CD4-positive, alpha-beta T cell (primary cell): ENCODE measurements around the gene RAMP3. TPM values are rescaled to one million over a fixed set of nuclear protein-coding genes. Genes with fewer than 3 reads are reported as not detected.

Source experiments
- ATAC-seq: fragments of 200-7000 bp; cut with Tn5 transposase; one replicate; pipeline ENCODE4 v1.10.0; 2022; ENCODE audit warnings: mild to moderate bottlenecking; ENCODE audit not compliant: poor library complexity
- CTCF ChIA-PET: fragments of 350-600 bp; sonication (Branson Sonifier 250); formaldehyde crosslinking; loops from one replicate; lab custom pipeline; 2021; ENCODE audit warnings: antibody characterized with exemption, inconsistent platforms; lab: Charles Lee
- POLR2A ChIA-PET: fragments of 350-600 bp; sonication (Branson Sonifier 250); formaldehyde crosslinking; loops from one replicate; lab custom pipeline; 2021; ENCODE audit warnings: antibody characterized with exemption, inconsistent platforms; lab: Charles Lee
- DNase-seq, 14 experiments: peaks; one replicate each; pipeline ENCODE4 v3.0.0-alpha.2; 2013 to 2020; ENCODE audit warnings: mixed read lengths in 2 of 14
- H3K27ac ChIP-seq, 2 donors: one replicate each; pipeline versions ENCODE4 v1.5.1 to v1.7.0; 2013; ENCODE audit warnings: low read length in 2 of 2, low read depth in 1 of 2, mild to moderate bottlenecking in 1 of 2
- H3K27me3 ChIP-seq, 2 experiments: 1 replicate in 1 of 2; 2 replicates in 1 of 2; pipeline versions ENCODE4 v1.6.1 to v1.7.0; 2013; ENCODE audit warnings: low read length in 2 of 2, control low read depth in 1 of 2, mild to moderate bottlenecking in 1 of 2, moderate library complexity in 1 of 2; ENCODE audit not compliant: insufficient read depth in 2 of 2, control insufficient read depth in 1 of 2
- H3K36me3 ChIP-seq: one replicate; pipeline ENCODE4 v1.6.1; 2013; ENCODE audit warnings: low read length, control low read depth; ENCODE audit not compliant: insufficient read depth
- H3K4me1 ChIP-seq: one replicate; pipeline ENCODE4 v1.6.1; 2013; ENCODE audit warnings: low read length, control low read depth; ENCODE audit not compliant: insufficient read depth
- H3K4me3 ChIP-seq: one replicate; pipeline ENCODE4 v1.5.1; 2013; ENCODE audit warnings: mild to moderate bottlenecking, low read length, moderate library complexity
- H3K9me3 ChIP-seq, 2 experiments: 1 replicate in 1 of 2; 2 replicates in 1 of 2; pipeline versions ENCODE4 v1.6.1 to v1.7.0; 2013; ENCODE audit warnings: low read length in 2 of 2, mild to moderate bottlenecking in 2 of 2, control low read depth in 1 of 2, moderate library complexity in 1 of 2; ENCODE audit not compliant: control insufficient read depth in 1 of 2, insufficient read depth in 1 of 2
- H3K27ac Mint-ChIP-seq: one replicate; pipeline ENCODE4 v1.8.0; 2020; ENCODE audit warnings: mixed read lengths
- H3K27me3 Mint-ChIP-seq: one replicate; pipeline ENCODE4 v1.8.0; 2021; ENCODE audit warnings: mixed read lengths
- H3K36me3 Mint-ChIP-seq: one replicate; pipeline ENCODE4 v1.8.0; 2021; ENCODE audit warnings: low read depth, mixed read lengths
- H3K4me1 Mint-ChIP-seq: one replicate; pipeline ENCODE4 v1.8.0; 2021; ENCODE audit warnings: low read depth, mixed read lengths
- H3K4me3 Mint-ChIP-seq: one replicate; pipeline ENCODE4 v1.8.0; 2020; ENCODE audit warnings: mild to moderate bottlenecking, mixed read lengths
- H3K9me3 Mint-ChIP-seq: one replicate; pipeline ENCODE4 v1.8.0; 2020; ENCODE audit warnings: mixed read lengths
- intact Hi-C, 2 experiments: fragments of 100-400 bp; cut with DNase I in 1 of 2; cut with micrococcal nuclease in 1 of 2; formaldehyde crosslinking; loops; one replicate each; pipeline versions ENCODE4 v1.15.1 to v1.9.0; 2023 to 2025; cut with DNase I, micrococcal nuclease
- total RNA-seq, 174 experiments: library from RNA in 2 of 174; stranded (reverse) in 2 of 174; gene quantifications; one replicate each; pipeline ENCODE4 v1.2.3 and lab custom pipeline; 2021 to 2026
- TF ChIP-seq, protein P1 (sequence below): fragments of 200-600 bp; IDR thresholded peaks from one replicate; pipeline ENCODE4 v1.8.0; 2022; ENCODE audit warnings: antibody characterized with exemption, mild to moderate bottlenecking

RAMP3 gene
- total RNA-seq, 2 experiments from 2014 or later, result not detected

DNA sequence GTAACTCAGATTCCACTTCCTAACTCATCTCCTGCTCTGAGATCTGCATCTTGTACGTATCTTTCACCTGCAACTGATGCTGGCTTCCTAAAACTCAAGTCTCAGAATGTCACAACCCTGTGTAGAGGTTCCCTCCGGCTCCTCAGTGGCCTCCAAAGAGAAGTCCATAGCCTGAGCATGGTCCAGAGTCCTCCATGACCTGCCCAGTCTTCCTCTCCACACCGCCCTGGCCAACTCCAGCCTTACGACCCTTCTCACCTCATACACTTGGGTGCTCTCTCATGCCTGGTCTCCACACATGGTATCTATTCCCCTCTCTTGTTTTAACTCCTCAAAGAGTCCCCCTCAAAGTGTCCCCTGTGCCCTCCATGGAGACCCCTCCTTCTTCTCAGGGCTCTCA lies 41.9 kb downstream of the RAMP3 start:
- intact Hi-C loops, result no loop called here
- H3K4me1 Mint-ChIP-seq, result peaks cover 7% of the 10 kb centered on the region
- H3K4me1 ChIP-seq, result no peaks in the 10 kb centered on the region
- DNase-seq, result no peak
- H3K4me3 ChIP-seq, result no peak overlapping the region
- H3K36me3 Mint-ChIP-seq, result no peaks in the 10 kb centered on the region
- H3K27me3 ChIP-seq, result no peaks in the 10 kb centered on the region
- no peaks in the 10 kb centered on the region for H3K9me3 ChIP-seq
- ATAC-seq, result no peak
- H3K4me3 Mint-ChIP-seq, result no peak overlapping the region
- H3K27me3 Mint-ChIP-seq, result peaks cover 4% of the 10 kb centered on the region
- H3K9me3 Mint-ChIP-seq, result no peaks in the 10 kb centered on the region
- ChIA-PET POLR2A (no interaction called here), CTCF (no interaction called here)
- no peaks in the 10 kb centered on the region for H3K36me3 ChIP-seq
- H3K27ac ChIP-seq, result no peak overlapping the region
- H3K27ac Mint-ChIP-seq, result no peak overlapping the region
- TF ChIP-seq, protein P1, sequence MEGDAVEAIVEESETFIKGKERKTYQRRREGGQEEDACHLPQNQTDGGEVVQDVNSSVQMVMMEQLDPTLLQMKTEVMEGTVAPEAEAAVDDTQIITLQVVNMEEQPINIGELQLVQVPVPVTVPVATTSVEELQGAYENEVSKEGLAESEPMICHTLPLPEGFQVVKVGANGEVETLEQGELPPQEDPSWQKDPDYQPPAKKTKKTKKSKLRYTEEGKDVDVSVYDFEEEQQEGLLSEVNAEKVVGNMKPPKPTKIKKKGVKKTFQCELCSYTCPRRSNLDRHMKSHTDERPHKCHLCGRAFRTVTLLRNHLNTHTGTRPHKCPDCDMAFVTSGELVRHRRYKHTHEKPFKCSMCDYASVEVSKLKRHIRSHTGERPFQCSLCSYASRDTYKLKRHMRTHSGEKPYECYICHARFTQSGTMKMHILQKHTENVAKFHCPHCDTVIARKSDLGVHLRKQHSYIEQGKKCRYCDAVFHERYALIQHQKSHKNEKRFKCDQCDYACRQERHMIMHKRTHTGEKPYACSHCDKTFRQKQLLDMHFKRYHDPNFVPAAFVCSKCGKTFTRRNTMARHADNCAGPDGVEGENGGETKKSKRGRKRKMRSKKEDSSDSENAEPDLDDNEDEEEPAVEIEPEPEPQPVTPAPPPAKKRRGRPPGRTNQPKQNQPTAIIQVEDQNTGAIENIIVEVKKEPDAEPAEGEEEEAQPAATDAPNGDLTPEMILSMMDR, result no peak

DNA sequence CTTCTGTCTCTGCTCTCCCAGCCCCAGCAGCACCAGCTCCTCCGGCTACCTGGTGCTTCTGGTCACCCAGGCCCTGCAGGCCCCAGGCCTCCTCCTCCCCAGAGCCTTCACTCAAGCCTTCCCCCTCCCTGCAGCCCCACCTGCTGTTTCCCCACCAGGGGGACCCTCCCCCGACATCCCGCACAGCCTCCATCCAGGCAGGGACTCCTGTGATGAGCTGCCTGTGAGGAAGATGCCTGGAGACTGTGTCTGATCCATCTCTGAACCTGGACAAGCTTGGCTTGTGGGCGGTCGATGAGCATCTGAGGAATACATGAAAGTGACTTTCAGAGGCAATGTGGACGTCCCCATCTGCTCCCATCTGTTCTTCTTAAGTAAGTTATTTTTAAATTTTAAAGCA lies 45.0 kb downstream of the RAMP3 start:
- H3K36me3 Mint-ChIP-seq, result no peaks in the 10 kb centered on the region
- H3K27ac Mint-ChIP-seq, result no peak overlapping the region
- Histone ChIP-seq H3K36me3 (no peaks in the 10 kb centered on the region), H3K4me1 (no peaks in the 10 kb centered on the region), H3K4me3 (no peak overlapping the region), H3K27me3 (no peaks in the 10 kb centered on the region), H3K27ac (no peak overlapping the region), H3K9me3 (no peaks in the 10 kb centered on the region)
- no peaks in the 10 kb centered on the region for H3K9me3 Mint-ChIP-seq
- ATAC-seq, result no peak
- no peak overlapping the region for H3K4me3 Mint-ChIP-seq
- TF ChIP-seq, protein P1, result no peak
- POLR2A ChIA-PET, result no interaction called here
- CTCF ChIA-PET, result no interaction called here
- no peak for DNase-seq
- H3K4me1 Mint-ChIP-seq, result peaks cover 12% of the 10 kb centered on the region
- intact Hi-C loops, result no loop called here
- H3K27me3 Mint-ChIP-seq, result no peaks in the 10 kb centered on the region

DNA sequence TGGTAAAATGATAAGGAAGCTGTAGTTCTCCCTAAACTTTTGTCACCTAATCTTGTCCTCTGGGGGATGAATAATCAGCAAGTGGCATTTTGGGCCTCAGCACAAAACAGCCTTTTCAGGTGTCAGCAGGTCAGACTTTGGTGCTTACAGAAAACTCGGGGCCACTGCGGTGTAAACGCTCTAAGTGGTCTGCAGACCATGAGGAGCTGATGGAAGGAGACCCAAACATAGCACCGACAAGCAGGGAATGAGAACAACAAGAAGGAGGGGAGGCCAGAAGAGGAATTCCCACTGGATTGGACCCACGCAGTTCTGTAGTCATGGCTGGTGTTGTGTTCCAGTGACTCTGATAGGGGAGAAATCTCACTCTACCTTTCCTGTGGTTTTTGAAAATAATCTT lies 45.4 kb downstream of the RAMP3 start:
- ChIA-PET POLR2A (no interaction called here), CTCF (no interaction called here)
- H3K9me3 Mint-ChIP-seq, result no peaks in the 10 kb centered on the region
- ATAC-seq (no peak), DNase-seq (no peak)
- no peak overlapping the region for H3K4me3 ChIP-seq
- no peaks in the 10 kb centered on the region for H3K27me3 ChIP-seq
- H3K27ac ChIP-seq, result no peak overlapping the region
- no peaks in the 10 kb centered on the region for H3K4me1 ChIP-seq
- H3K36me3 Mint-ChIP-seq, result no peaks in the 10 kb centered on the region
- H3K9me3 ChIP-seq, result no peaks in the 10 kb centered on the region
- peaks cover 12% of the 10 kb centered on the region for H3K4me1 Mint-ChIP-seq
- H3K27me3 Mint-ChIP-seq, result no peaks in the 10 kb centered on the region
- H3K4me3 Mint-ChIP-seq, result no peak overlapping the region
- TF ChIP-seq, protein P1, result no peak
- intact Hi-C loops, result no loop called here
- no peaks in the 10 kb centered on the region for H3K36me3 ChIP-seq
- H3K27ac Mint-ChIP-seq, result no peak overlapping the region
